GM12801 (cell line): ENCODE data around the gene PRKAG2.

ENCODE experiments used
- CTCF ChIP-seq: IDR thresholded peaks from one replicate; pipeline ENCODE4 v1.5.1; 2011; ENCODE audit warnings: control low read depth; ENCODE audit not compliant: insufficient read length; ENCODE audit errors: extremely low read depth

Gene PRKAG2

GRCh38 chr7:151840088-151840910, 36.6 kb downstream of the PRKAG2 start:
- no peak for TF ChIP-seq CTCF

- TF ChIP-seq CTCF: no peak
Measured at GRCh38 chr7:151839451-151839921, 37.4 kb downstream of the PRKAG2 start.

- no peak for TF ChIP-seq CTCF
Measured at GRCh38 chr7:151838861-151839381, 38.0 kb downstream of the PRKAG2 start.

GRCh38 chr7:151838072-151838471, 38.8 kb downstream of the PRKAG2 start:
- no peak for TF ChIP-seq CTCF

- TF ChIP-seq CTCF: no peak
Measured at GRCh38 chr7:151837285-151838042, 39.5 kb downstream of the PRKAG2 start.

- no peak for TF ChIP-seq CTCF
Measured at GRCh38 chr7:151836927-151837205, 40.0 kb downstream of the PRKAG2 start.

- TF ChIP-seq CTCF: no peak
Measured at GRCh38 chr7:151836191-151836926, 40.6 kb downstream of the PRKAG2 start.
